ENCODE data around the gene TAF4B. TPM values are rescaled to one million over a fixed set of nuclear protein-coding genes. Genes with fewer than 3 reads are reported as not detected.

The TAF4B gene
- total and polyA plus RNA-seq, 12 donors, result 2.2 to 15.7 (median 5.6) TPM

DNA sequence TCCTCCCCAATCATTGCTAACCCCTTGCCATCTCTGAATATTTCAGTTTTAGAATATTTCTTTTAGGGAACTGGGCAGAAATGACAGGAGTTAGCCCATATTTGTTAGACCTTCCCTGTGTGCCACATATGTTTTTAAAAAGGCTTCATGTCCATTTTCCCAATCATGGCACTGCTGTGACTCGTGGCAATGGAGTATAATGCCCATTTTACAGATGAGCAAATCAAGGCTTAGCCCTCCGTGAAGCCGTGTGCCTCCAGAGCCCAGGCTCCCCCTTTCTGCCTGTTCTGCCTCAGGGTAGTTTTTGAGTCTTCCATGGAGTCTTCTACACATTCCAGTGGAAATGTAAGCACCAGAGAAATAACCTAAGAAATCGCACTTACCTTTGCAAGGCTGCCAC lies 192.0 kb downstream of the TAF4B start:
- TF ChIP-seq POLR2A (IDR thresholded peaks at IDR 0.05), result no peak
- TF ChIP-seq CTCF (IDR thresholded peaks at IDR 0.05), result no peak
- Histone ChIP-seq H3K4me1 (replicated peaks in 1 of 2) (peaks cover 0 to 5% of the 10 kb centered on the region in 2 donors), H3K27ac (no peak overlapping the region), H3K9me3 (replicated peaks in 1 of 3) (no peaks in the 10 kb centered on the region), H3K27me3 (no peaks in the 10 kb centered on the region), H3K4me3 (no peak overlapping the region), H3K36me3 (replicated peaks in 1 of 2) (no peaks in the 10 kb centered on the region)
- intact Hi-C loops (cut with DNase I), result no loop called here
- 90 to 96% (median 92%) methylated on average over 4 of the region's 4 CpGs for WGBS, 4 donors
- DNase-seq, result no peak

DNA sequence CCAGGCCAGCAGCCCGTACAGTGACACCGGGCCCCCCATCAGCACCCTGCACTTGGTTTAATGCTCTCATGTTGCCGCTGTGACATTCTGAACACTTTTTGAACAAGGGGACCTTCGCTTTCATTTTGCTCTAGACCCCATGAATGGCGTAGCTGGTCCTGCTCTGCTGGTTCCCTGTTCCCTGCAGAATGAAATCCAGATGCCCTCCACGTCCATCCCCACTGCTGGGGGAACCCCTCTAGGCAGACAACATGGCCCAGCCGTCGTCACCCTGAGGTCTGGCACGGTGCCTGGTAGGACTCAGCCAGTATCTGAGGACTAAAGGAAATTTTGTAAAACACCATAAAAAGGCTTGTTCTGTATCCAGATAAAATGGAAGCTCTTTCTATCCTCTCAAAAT lies 193.5 kb downstream of the TAF4B start:
- intact Hi-C loops (cut with DNase I), result no loop called here
- no peaks in the 10 kb centered on the region for H3K9me3 ChIP-seq (replicated peaks in 1 of 3)
- H3K36me3 ChIP-seq (replicated peaks in 1 of 2), result no peaks in the 10 kb centered on the region
- H3K4me1 ChIP-seq (replicated peaks in 1 of 2), result peaks cover 0 to 5% of the 10 kb centered on the region in 2 donors
- 37 to 77% (median 68%) methylated on average over 3 to 9 of the region's 9 CpGs for whole genome bisulfite sequencing, 4 donors
- H3K27me3 ChIP-seq, result no peaks in the 10 kb centered on the region
- no peak for TF ChIP-seq POLR2A (IDR thresholded peaks at IDR 0.05)
- TF ChIP-seq CTCF (IDR thresholded peaks at IDR 0.05), result no peak
- peak in 4 of 7 donors; percentile 27 to 39 (median 34) for DNase-seq
- H3K27ac ChIP-seq, result no peak overlapping the region
- no peak overlapping the region for H3K4me3 ChIP-seq

DNA sequence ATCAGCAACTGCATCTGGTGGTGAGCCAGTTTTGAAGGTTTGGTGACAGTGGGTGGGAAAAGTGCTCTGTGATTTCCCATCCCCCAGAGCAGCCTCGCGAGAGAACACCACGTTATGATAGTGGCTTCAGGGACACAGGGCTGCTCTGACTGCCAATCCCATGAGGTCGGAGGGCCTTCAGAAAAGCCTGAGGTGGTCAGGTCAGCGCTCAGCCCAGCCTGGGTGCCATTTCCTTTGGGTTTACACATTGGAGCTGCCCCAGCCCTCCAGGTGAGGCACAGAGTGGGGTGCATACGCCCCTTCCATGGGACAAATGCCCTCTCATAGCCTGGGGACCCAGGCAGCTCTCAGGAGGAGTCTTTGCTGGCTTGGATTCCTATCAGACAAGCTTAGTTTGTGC lies 195.3 kb downstream of the TAF4B start:
- Histone ChIP-seq H3K9me3 (replicated peaks in 1 of 3) (no peaks in the 10 kb centered on the region), H3K36me3 (replicated peaks in 1 of 2) (no peaks in the 10 kb centered on the region), H3K4me1 (replicated peaks in 1 of 2) (peaks cover 0 to 5% of the 10 kb centered on the region in 2 donors), H3K4me3 (no peak overlapping the region), H3K27ac (no peak overlapping the region), H3K27me3 (no peaks in the 10 kb centered on the region)
- intact Hi-C loops (cut with DNase I), result no loop called here
- WGBS, 4 donors, result 48 to 82% (median 70%) methylated on average over 6 of the region's 6 CpGs
- DNase-seq, result no peak
- TF ChIP-seq CTCF (IDR thresholded peaks at IDR 0.05) (no peak), POLR2A (IDR thresholded peaks at IDR 0.05) (no peak)

GRCh38 chr18:26421931-26422330 lies 195.7 kb downstream of the TAF4B start:
- no peak for DNase-seq
- no peak for TF ChIP-seq POLR2A (IDR thresholded peaks at IDR 0.05)
- no peak for TF ChIP-seq CTCF (IDR thresholded peaks at IDR 0.05)

More at GRCh38 chr18:26421931-26422330, 195.7 kb downstream of the TAF4B start:
- Histone ChIP-seq H3K36me3 (replicated peaks in 1 of 2) (no peaks in the 10 kb centered on the region), H3K27ac (no peak overlapping the region), H3K4me1 (replicated peaks in 1 of 2) (peaks cover 0 to 5% of the 10 kb centered on the region in 2 donors), H3K4me3 (no peak overlapping the region), H3K27me3 (no peaks in the 10 kb centered on the region), H3K9me3 (replicated peaks in 1 of 3) (no peaks in the 10 kb centered on the region)
- 84 to 89% (median 86%) methylated on average over 9 of the region's 9 CpGs for WGBS, 4 donors
- intact Hi-C loops (cut with DNase I), result no loop called here
